Endothelial cell of umbilical vein (primary cell): ENCODE measurements around the gene DTWD2. TPM values are rescaled to one million over a fixed set of nuclear protein-coding genes. Genes with fewer than 3 reads are reported as not detected.

Experiments
- BruUV-seq: library from RNA; stranded (reverse); fragments of 400-500 nt; replicated peaks from 2 replicates; lab custom pipeline; 2021; lab: Mats Ljungman, UMichigan
- CTCF ChIA-PET: fragments of 300-600, 350-600 bp; sonication (Branson Sonifier 250); formaldehyde crosslinking; loops from one replicate; lab custom pipeline; 2021; ENCODE audit warnings: antibody characterized with exemption, inconsistent platforms; lab: Charles Lee
- POLR2A ChIA-PET: fragments of 300-600, 350-600 bp; sonication (Branson Sonifier 250); formaldehyde crosslinking; loops from one replicate; lab custom pipeline; 2021; ENCODE audit warnings: antibody characterized with exemption, inconsistent platforms; lab: Charles Lee
- DNase-seq: peaks from one replicate; pipeline ENCODE4 v3.0.0-alpha.2; 2011; ENCODE audit warnings: low read depth, low spot score
- FAIRE-seq: peaks from 2 replicates; lab custom pipeline; 2011; peaks lifted over from hg19 to GRCh38; lab: Jason Lieb, UNC
- H2AFZ ChIP-seq: 2 replicates; pipeline ENCODE4 v1.6.0; 2012; ENCODE audit warnings: low read depth, low read length, control low read depth, inconsistent platforms
- H3K27ac ChIP-seq: 2 replicates; pipeline ENCODE4 v1.5.1; 2011; ENCODE audit warnings: low read depth, mild to moderate bottlenecking, control low read depth, low read length, moderate library complexity; ENCODE audit not compliant: insufficient read depth
- H3K27me3 ChIP-seq, 2 experiments: 2 replicates each; pipeline versions ENCODE4 v1.6.0 to v1.6.1; 2011; ENCODE audit warnings: low read length in 2 of 2, mixed read lengths in 1 of 2; ENCODE audit not compliant: control insufficient read depth in 2 of 2, insufficient read depth in 2 of 2
- H3K36me3 ChIP-seq, 2 experiments: 2 replicates in 1 of 2; 3 replicates in 1 of 2; pipeline ENCODE4 v1.5.1; 2011; ENCODE audit warnings: low read length in 2 of 2, mild to moderate bottlenecking in 1 of 2, moderate library complexity in 1 of 2; ENCODE audit not compliant: control insufficient read depth in 2 of 2, insufficient read depth in 2 of 2; ENCODE audit errors: extremely low read depth in 1 of 2
- H3K4me1 ChIP-seq: 3 replicates; pipeline ENCODE4 v1.5.1; 2011; ENCODE audit warnings: mild to moderate bottlenecking, low read length; ENCODE audit not compliant: control insufficient read depth, insufficient read depth; ENCODE audit errors: extremely low read depth
- H3K4me2 ChIP-seq: 2 replicates; pipeline ENCODE4 v1.6.1; 2011; ENCODE audit warnings: low read length, control low read depth, mixed read lengths; ENCODE audit not compliant: insufficient read depth
- H3K4me3 ChIP-seq, 3 experiments: fragments of 200-600 bp in 1 of 3; sonication (generic), shearing (Covaris generic) in 1 of 3; replicated peaks in 1 of 3; 2 replicates each; pipeline ENCODE4 v1.5.1; 2011 to 2016; ENCODE audit warnings: control low read depth in 3 of 3, low read length in 3 of 3, mild to moderate bottlenecking in 2 of 3, inconsistent platforms in 1 of 3, low read depth in 1 of 3, moderate library complexity in 1 of 3; ENCODE audit not compliant: insufficient read depth in 1 of 3
- H3K79me2 ChIP-seq: 2 replicates; pipeline ENCODE4 v1.6.0; 2012; ENCODE audit warnings: low read length, inconsistent platforms; ENCODE audit not compliant: control insufficient read depth, insufficient read depth
- H3K9ac ChIP-seq: replicated peaks from 2 replicates; pipeline ENCODE3; 2011; ENCODE audit warnings: low read length, control low read depth; ENCODE audit not compliant: insufficient read depth; ENCODE audit errors: extremely low read depth
- H3K9me1 ChIP-seq: replicated peaks from 3 replicates; pipeline ENCODE4 v1.6.0; 2011; ENCODE audit warnings: mild to moderate bottlenecking, low read length; ENCODE audit not compliant: control insufficient read depth, insufficient read depth; ENCODE audit errors: extremely low read depth
- H3K9me3 ChIP-seq: replicated peaks from 2 replicates; pipeline ENCODE4 v1.5.1; 2012; ENCODE audit warnings: low read length, inconsistent platforms; ENCODE audit not compliant: control insufficient read depth, insufficient read depth
- H4K20me1 ChIP-seq: replicated peaks from 2 replicates; pipeline ENCODE3; 2011; ENCODE audit warnings: mild to moderate bottlenecking, low read length; ENCODE audit not compliant: control insufficient read depth, insufficient read depth; ENCODE audit errors: extremely low read depth
- EZH2 ChIP-seq: IDR thresholded peaks from 2 replicates; pipeline ENCODE4 v1.6.1; 2012; ENCODE audit warnings: borderline replicate concordance, low read depth, mild to moderate bottlenecking, moderate library complexity, low read length, inconsistent platforms; ENCODE audit not compliant: severe bottlenecking
- FOS ChIP-seq: IDR thresholded peaks from 2 replicates; pipeline ENCODE4 v1.6.1; 2011; ENCODE audit warnings: mild to moderate bottlenecking, low read length, moderate library complexity, borderline replicate concordance; ENCODE audit not compliant: insufficient read depth
- GATA2 ChIP-seq: IDR thresholded peaks from 2 replicates; pipeline ENCODE4 v1.7.0; 2011; ENCODE audit warnings: low read depth, mild to moderate bottlenecking, moderate library complexity, mixed read lengths, low read length; ENCODE audit not compliant: insufficient read length, insufficient read depth
- JUN ChIP-seq: IDR thresholded peaks from 2 replicates; pipeline ENCODE4 v1.6.1; 2011; ENCODE audit warnings: borderline replicate concordance, low read depth; ENCODE audit not compliant: insufficient read length, insufficient read depth
- MYC ChIP-seq: IDR thresholded peaks from one replicate; pipeline ENCODE4 v1.6.1; 2011; ENCODE audit warnings: mild to moderate bottlenecking, low read depth, low read length
- POLR2A ChIP-seq: IDR thresholded peaks from 2 replicates; pipeline ENCODE4 v1.6.1; 2012; ENCODE audit warnings: low read depth, mild to moderate bottlenecking, control low read depth, low read length
- POLR2AphosphoS5 ChIP-seq: IDR thresholded peaks from 2 replicates; pipeline ENCODE4 v1.6.1; 2012; ENCODE audit warnings: low read depth, mild to moderate bottlenecking, control low read depth, low read length, moderate library complexity; ENCODE audit not compliant: insufficient read depth
- dilution Hi-C: fragments of 300-500 bp; cut with MboI; formaldehyde crosslinking; loops from one replicate; pipeline ENCODE4 v1.15.0; 2019; ENCODE audit warnings: low sequenced_read_pairs; ENCODE audit not compliant: extremely low pct_ligation_motif_present
- intact Hi-C: fragments of 100-400 bp; cut with micrococcal nuclease; formaldehyde crosslinking; loops from one replicate; pipeline ENCODE4 v1.10.0; 2022
- polyA plus RNA-seq, 4 experiments: library from polyadenylated mRNA; depleted of rRNA in 3 of 4; stranded (reverse) in 3 of 4; unstranded in 1 of 4; fragments of >200 nt; gene quantifications; 2 replicates each; pipeline versions ENCODE4 v1.2.1 to v1.2.3, GENCODE V29; 2011 to 2012; ENCODE audit warnings: missing spikeins in 1 of 4
- total RNA-seq: library from RNA; stranded (reverse); gene quantifications from 2 replicates; pipeline ENCODE4 v1.2.3, GENCODE V29; 2021
- TF ChIP-seq, protein P1 (sequence below), 2 donors: IDR thresholded peaks; 1 replicate in 1 of 2; 2 replicates in 1 of 2; pipeline ENCODE4 v1.5.1; 2011; ENCODE audit warnings: low read length in 2 of 2, mild to moderate bottlenecking in 2 of 2, moderate library complexity in 2 of 2, control low read depth in 1 of 2, inconsistent platforms in 1 of 2, low read depth in 1 of 2; ENCODE audit not compliant: insufficient read depth in 1 of 2; ENCODE audit errors: extremely low read depth in 1 of 2
- TF ChIP-seq, protein P2 (sequence below): IDR thresholded peaks from 2 replicates; pipeline ENCODE4 v1.6.1; 2011; ENCODE audit not compliant: insufficient read depth, insufficient read length

Gene DTWD2
- total and polyA plus RNA-seq, 2 donors (not counting 3 experiments of a cell fraction or from before 2014, with no cell fraction given) = 0.99 to 1.1 TPM

DNA sequence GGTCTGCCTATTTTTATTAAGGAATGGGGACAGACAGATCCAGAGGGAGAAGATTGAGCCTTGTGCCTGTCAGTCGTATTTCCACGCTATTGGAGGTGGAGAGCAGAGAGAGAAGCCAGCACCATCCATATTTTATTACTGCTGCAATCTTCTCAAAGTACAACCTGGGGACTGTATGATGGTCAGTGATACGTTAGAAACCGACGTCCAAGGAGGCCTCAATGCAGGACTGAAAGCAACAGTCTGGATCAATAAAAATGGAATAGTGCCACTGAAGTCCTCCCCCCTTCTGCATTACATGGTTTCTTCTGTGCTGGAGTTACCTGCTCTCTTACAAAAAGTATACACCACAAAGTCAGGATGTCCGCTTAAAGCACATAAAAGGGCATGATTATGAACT is 21.9 kb upstream of the DTWD2 start:
- intact Hi-C loops = no loop called here
- H3K4me2 ChIP-seq = no peak overlapping the region
- no peak for FAIRE-seq
- H2AFZ ChIP-seq = no peak overlapping the region
- TF ChIP-seq FOS (no peak), POLR2AphosphoS5 (no peak), MYC (no peak), POLR2A (no peak)
- TF ChIP-seq, protein P1, sequence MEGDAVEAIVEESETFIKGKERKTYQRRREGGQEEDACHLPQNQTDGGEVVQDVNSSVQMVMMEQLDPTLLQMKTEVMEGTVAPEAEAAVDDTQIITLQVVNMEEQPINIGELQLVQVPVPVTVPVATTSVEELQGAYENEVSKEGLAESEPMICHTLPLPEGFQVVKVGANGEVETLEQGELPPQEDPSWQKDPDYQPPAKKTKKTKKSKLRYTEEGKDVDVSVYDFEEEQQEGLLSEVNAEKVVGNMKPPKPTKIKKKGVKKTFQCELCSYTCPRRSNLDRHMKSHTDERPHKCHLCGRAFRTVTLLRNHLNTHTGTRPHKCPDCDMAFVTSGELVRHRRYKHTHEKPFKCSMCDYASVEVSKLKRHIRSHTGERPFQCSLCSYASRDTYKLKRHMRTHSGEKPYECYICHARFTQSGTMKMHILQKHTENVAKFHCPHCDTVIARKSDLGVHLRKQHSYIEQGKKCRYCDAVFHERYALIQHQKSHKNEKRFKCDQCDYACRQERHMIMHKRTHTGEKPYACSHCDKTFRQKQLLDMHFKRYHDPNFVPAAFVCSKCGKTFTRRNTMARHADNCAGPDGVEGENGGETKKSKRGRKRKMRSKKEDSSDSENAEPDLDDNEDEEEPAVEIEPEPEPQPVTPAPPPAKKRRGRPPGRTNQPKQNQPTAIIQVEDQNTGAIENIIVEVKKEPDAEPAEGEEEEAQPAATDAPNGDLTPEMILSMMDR (IDR thresholded peaks at IDR 0.05; ENCODE audit: extremely low read depth in 1 of 2, insufficient read depth in 1 of 2, low read depth in 1 of 2, low read length in 2 of 2) = no peak
- TF ChIP-seq, protein P2, sequence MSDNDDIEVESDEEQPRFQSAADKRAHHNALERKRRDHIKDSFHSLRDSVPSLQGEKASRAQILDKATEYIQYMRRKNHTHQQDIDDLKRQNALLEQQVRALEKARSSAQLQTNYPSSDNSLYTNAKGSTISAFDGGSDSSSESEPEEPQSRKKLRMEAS = no peak
- no peak for DNase-seq
- H4K20me1 ChIP-seq = no peaks in the 10 kb centered on the region
- BruUV-seq = no TSS peak
- no peaks in the 10 kb centered on the region for H3K9me1 ChIP-seq
- no peaks in the 10 kb centered on the region for H3K9me3 ChIP-seq
- dilution Hi-C loops = no loop called here
- H3K4me1 ChIP-seq = no peaks in the 10 kb centered on the region
- no peak overlapping the region for H3K27ac ChIP-seq
- ChIA-PET CTCF (no interaction called here), POLR2A (no interaction called here)
- no peaks in the 10 kb centered on the region for H3K36me3 ChIP-seq
- H3K9ac ChIP-seq = no peak overlapping the region
- no peaks in the 10 kb centered on the region for H3K27me3 ChIP-seq
- H3K4me3 ChIP-seq = no peak overlapping the region
- H3K79me2 ChIP-seq = no peaks in the 10 kb centered on the region

DNA sequence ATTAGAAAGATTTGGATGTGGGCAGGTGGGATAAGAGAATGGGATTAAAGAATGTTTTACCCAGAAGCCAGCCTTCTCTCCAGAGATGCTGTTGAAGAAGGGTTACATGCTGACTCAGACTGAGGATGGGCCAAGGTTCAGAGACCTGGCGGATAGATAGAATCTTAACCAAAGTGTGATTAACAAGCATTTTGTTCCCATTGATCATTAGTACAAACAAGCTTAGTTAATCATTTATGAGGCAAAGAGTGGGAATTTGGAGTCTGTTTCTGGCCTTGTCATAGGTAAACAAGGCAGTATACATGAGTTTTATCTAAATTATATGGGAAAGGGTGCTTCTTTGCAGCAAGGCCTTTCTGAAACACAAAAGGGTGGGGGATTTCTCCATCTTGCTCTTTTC is 20.8 kb upstream of the DTWD2 start:
- Histone ChIP-seq H3K4me1 (no peaks in the 10 kb centered on the region), H3K79me2 (no peaks in the 10 kb centered on the region), H3K4me2 (no peak overlapping the region), H3K4me3 (no peak overlapping the region), H2AFZ (no peak overlapping the region), H3K9me1 (no peaks in the 10 kb centered on the region), H3K9me3 (no peaks in the 10 kb centered on the region), H3K36me3 (no peaks in the 10 kb centered on the region), H3K27me3 (no peaks in the 10 kb centered on the region), H4K20me1 (no peaks in the 10 kb centered on the region), H3K27ac (no peak overlapping the region), H3K9ac (no peak overlapping the region)
- ChIA-PET POLR2A (no interaction called here), CTCF (no interaction called here)
- dilution Hi-C loops = no loop called here
- BruUV-seq = no TSS peak
- no peak for DNase-seq
- FAIRE-seq = no peak
- TF ChIP-seq, protein P2 = no peak
- TF ChIP-seq EZH2 (no peak), MYC (no peak), POLR2AphosphoS5 (no peak), GATA2 (no peak), FOS (no peak), JUN (no peak)
- intact Hi-C loops = no loop called here
